ENCODE data around the gene ENTPD3. TPM values are rescaled to one million over a fixed set of nuclear protein-coding genes. Genes with fewer than 3 reads are reported as not detected.

ENTPD3 gene
- total RNA-seq, 1 experiment from 2014 or later = 0.50 TPM

DNA sequence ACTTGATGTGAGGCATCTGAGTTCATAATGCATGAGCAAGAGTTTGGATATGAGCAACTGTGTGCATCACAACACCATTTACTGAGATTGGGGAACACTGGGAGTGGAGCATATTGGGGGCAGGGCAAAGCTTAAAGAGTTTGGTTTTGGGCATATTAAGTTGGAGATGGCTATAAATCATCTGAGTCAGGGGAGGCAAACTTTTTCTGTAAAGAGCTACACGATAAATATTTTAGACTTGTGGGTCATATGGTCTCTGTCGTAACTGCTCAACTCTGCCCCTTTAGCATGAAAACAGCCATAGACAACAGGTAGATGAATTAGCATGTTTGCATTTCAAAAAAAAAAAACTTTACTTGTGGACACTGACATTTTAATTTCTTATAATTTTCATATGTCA, 20.0 kb downstream of the ENTPD3 start:
- no peak overlapping the region for H3K27ac Mint-ChIP-seq
- DNase-seq (ENCODE audit: low spot score) (no peak), ATAC-seq (no peak)
- no peak overlapping the region for H3K4me3 Mint-ChIP-seq
- no peaks in the 10 kb centered on the region for H3K36me3 Mint-ChIP-seq
- H3K27me3 Mint-ChIP-seq (ENCODE audit: low read depth) = no peaks in the 10 kb centered on the region
- H3K9me3 Mint-ChIP-seq = no peaks in the 10 kb centered on the region
- POLR2A ChIA-PET = no interaction called here
- CTCF ChIA-PET = interaction anchor here (0.7 to 1.4 kb wide), 2 partner anchors 11 to 119 kb away, joined by 3 read pairs; no protein-coding TSS in a partner anchor
- TF ChIP-seq TP53 (CRISPR knock-in tag; IDR thresholded peaks at IDR 0.05) (no peak), ZNF416 (CRISPR knock-in tag; IDR thresholded peaks at IDR 0.05) (no peak), TEAD4 (CRISPR knock-in tag; IDR thresholded peaks at IDR 0.05) (no peak), ZBTB21 (CRISPR knock-in tag; IDR thresholded peaks at IDR 0.05; ENCODE audit: borderline replicate concordance) (no peak), NR3C1 (CRISPR knock-in tag; conservative IDR thresholded peaks at IDR 0.05; ENCODE audit: low read depth) (no peak), JUN (CRISPR knock-in tag; IDR thresholded peaks at IDR 0.05) (no peak), SMAD4 (CRISPR knock-in tag; IDR thresholded peaks at IDR 0.05) (no peak)
- TF ChIP-seq, protein P1, sequence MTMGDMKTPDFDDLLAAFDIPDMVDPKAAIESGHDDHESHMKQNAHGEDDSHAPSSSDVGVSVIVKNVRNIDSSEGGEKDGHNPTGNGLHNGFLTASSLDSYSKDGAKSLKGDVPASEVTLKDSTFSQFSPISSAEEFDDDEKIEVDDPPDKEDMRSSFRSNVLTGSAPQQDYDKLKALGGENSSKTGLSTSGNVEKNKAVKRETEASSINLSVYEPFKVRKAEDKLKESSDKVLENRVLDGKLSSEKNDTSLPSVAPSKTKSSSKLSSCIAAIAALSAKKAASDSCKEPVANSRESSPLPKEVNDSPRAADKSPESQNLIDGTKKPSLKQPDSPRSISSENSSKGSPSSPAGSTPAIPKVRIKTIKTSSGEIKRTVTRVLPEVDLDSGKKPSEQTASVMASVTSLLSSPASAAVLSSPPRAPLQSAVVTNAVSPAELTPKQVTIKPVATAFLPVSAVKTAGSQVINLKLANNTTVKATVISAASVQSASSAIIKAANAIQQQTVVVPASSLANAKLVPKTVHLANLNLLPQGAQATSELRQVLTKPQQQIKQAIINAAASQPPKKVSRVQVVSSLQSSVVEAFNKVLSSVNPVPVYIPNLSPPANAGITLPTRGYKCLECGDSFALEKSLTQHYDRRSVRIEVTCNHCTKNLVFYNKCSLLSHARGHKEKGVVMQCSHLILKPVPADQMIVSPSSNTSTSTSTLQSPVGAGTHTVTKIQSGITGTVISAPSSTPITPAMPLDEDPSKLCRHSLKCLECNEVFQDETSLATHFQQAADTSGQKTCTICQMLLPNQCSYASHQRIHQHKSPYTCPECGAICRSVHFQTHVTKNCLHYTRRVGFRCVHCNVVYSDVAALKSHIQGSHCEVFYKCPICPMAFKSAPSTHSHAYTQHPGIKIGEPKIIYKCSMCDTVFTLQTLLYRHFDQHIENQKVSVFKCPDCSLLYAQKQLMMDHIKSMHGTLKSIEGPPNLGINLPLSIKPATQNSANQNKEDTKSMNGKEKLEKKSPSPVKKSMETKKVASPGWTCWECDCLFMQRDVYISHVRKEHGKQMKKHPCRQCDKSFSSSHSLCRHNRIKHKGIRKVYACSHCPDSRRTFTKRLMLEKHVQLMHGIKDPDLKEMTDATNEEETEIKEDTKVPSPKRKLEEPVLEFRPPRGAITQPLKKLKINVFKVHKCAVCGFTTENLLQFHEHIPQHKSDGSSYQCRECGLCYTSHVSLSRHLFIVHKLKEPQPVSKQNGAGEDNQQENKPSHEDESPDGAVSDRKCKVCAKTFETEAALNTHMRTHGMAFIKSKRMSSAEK (CRISPR knock-in tag; IDR thresholded peaks at IDR 0.05; ENCODE audit: borderline replicate concordance) = no peak
- TF ChIP-seq, protein P2, sequence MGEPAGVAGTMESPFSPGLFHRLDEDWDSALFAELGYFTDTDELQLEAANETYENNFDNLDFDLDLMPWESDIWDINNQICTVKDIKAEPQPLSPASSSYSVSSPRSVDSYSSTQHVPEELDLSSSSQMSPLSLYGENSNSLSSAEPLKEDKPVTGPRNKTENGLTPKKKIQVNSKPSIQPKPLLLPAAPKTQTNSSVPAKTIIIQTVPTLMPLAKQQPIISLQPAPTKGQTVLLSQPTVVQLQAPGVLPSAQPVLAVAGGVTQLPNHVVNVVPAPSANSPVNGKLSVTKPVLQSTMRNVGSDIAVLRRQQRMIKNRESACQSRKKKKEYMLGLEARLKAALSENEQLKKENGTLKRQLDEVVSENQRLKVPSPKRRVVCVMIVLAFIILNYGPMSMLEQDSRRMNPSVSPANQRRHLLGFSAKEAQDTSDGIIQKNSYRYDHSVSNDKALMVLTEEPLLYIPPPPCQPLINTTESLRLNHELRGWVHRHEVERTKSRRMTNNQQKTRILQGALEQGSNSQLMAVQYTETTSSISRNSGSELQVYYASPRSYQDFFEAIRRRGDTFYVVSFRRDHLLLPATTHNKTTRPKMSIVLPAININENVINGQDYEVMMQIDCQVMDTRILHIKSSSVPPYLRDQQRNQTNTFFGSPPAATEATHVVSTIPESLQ (CRISPR knock-in tag; IDR thresholded peaks at IDR 0.05) = no peak
- TF ChIP-seq, protein P3, sequence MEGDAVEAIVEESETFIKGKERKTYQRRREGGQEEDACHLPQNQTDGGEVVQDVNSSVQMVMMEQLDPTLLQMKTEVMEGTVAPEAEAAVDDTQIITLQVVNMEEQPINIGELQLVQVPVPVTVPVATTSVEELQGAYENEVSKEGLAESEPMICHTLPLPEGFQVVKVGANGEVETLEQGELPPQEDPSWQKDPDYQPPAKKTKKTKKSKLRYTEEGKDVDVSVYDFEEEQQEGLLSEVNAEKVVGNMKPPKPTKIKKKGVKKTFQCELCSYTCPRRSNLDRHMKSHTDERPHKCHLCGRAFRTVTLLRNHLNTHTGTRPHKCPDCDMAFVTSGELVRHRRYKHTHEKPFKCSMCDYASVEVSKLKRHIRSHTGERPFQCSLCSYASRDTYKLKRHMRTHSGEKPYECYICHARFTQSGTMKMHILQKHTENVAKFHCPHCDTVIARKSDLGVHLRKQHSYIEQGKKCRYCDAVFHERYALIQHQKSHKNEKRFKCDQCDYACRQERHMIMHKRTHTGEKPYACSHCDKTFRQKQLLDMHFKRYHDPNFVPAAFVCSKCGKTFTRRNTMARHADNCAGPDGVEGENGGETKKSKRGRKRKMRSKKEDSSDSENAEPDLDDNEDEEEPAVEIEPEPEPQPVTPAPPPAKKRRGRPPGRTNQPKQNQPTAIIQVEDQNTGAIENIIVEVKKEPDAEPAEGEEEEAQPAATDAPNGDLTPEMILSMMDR (IDR thresholded peaks at IDR 0.05) = no peak
- TF ChIP-seq, protein P4, sequence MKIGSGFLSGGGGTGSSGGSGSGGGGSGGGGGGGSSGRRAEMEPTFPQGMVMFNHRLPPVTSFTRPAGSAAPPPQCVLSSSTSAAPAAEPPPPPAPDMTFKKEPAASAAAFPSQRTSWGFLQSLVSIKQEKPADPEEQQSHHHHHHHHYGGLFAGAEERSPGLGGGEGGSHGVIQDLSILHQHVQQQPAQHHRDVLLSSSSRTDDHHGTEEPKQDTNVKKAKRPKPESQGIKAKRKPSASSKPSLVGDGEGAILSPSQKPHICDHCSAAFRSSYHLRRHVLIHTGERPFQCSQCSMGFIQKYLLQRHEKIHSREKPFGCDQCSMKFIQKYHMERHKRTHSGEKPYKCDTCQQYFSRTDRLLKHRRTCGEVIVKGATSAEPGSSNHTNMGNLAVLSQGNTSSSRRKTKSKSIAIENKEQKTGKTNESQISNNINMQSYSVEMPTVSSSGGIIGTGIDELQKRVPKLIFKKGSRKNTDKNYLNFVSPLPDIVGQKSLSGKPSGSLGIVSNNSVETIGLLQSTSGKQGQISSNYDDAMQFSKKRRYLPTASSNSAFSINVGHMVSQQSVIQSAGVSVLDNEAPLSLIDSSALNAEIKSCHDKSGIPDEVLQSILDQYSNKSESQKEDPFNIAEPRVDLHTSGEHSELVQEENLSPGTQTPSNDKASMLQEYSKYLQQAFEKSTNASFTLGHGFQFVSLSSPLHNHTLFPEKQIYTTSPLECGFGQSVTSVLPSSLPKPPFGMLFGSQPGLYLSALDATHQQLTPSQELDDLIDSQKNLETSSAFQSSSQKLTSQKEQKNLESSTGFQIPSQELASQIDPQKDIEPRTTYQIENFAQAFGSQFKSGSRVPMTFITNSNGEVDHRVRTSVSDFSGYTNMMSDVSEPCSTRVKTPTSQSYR (CRISPR knock-in tag; IDR thresholded peaks at IDR 0.05) = no peak
- no peaks in the 10 kb centered on the region for H3K4me1 Mint-ChIP-seq

DNA sequence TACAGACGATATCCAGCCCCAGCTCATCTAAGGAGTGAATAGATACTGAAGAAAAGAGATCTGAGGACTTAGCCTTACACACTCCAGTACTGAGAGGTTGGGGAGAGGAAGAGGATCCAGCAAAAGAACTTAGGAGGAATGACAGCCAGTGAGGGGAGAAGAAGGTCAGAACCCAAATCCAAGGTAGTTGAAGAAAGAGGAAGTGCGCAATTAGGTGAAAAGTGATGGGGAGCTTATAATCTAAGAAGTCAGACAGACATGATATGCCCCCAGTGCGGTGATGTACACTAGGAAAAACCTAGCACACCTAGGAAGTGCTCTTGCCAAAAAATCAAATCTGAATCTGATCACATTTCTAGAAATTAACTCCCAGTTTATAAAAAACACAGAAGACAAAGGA, 20.6 kb downstream of the ENTPD3 start:
- H3K9me3 Mint-ChIP-seq = no peaks in the 10 kb centered on the region
- no peaks in the 10 kb centered on the region for H3K27me3 Mint-ChIP-seq (ENCODE audit: low read depth)
- DNase-seq (ENCODE audit: low spot score) (no peak), ATAC-seq (no peak)
- H3K36me3 Mint-ChIP-seq = no peaks in the 10 kb centered on the region
- ChIA-PET CTCF (interaction anchor here (0.7 to 1.4 kb wide), 2 partner anchors 11 to 118 kb away, joined by 3 read pairs; no protein-coding TSS in a partner anchor), POLR2A (no interaction called here)
- H3K27ac Mint-ChIP-seq = no peak overlapping the region
- no peaks in the 10 kb centered on the region for H3K4me1 Mint-ChIP-seq
- H3K4me3 Mint-ChIP-seq = no peak overlapping the region
- TF ChIP-seq, protein P5, sequence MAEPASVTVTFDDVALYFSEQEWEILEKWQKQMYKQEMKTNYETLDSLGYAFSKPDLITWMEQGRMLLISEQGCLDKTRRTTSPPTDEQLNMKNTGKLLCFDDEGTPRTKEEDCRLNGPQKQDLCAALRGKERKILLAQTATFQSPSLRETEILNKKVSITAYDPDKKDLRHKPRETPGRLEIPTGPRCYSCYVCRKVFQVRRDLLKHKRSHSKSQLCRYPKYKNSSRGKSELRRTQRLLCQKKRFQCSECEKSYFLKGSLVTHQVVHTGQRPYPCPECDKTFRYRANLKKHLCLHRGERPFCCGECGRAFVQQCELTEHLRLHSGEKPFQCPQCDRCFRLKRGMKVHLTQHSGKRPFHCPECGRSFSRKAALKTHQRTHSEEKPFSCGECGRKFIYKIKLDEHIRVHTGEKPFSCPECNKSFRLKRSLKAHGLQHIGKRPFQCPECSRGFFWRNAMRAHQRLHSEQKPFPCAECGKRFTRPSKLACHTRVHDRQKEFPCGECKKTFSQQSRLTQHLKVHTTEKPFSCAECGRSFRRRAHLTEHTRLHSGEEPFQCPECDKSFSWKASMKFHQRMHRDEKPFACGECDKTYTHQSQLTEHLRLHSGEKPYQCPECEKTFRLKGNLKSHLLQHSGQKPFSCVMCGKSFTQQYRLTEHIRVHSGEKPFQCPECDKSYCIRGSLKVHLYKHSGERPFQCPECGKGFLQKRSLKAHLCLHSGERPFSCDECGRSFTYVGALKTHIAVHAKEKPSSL (CRISPR knock-in tag; conservative IDR thresholded peaks at IDR 0.05) = no peak
- TF ChIP-seq, protein P4 (CRISPR knock-in tag; IDR thresholded peaks at IDR 0.05) = no peak
- TF ChIP-seq ZNF671 (CRISPR knock-in tag; IDR thresholded peaks at IDR 0.05) (no peak), JAZF1 (CRISPR knock-in tag; IDR thresholded peaks at IDR 0.05) (no peak), ZNF423 (CRISPR knock-in tag; IDR thresholded peaks at IDR 0.05) (no peak)
- TF ChIP-seq, protein P6, sequence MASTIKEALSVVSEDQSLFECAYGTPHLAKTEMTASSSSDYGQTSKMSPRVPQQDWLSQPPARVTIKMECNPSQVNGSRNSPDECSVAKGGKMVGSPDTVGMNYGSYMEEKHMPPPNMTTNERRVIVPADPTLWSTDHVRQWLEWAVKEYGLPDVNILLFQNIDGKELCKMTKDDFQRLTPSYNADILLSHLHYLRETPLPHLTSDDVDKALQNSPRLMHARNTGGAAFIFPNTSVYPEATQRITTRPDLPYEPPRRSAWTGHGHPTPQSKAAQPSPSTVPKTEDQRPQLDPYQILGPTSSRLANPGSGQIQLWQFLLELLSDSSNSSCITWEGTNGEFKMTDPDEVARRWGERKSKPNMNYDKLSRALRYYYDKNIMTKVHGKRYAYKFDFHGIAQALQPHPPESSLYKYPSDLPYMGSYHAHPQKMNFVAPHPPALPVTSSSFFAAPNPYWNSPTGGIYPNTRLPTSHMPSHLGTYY (CRISPR knock-in tag; IDR thresholded peaks at IDR 0.05) = no peak

Measured in WTC11 (cell line).